ENCODE data around the gene SART1.

SART1 gene

GRCh38 chr11:65934014-65934413 lies 27.5 kb upstream of the SART1 start:
- peak; percentile 36 for DNase-seq (ENCODE audit: low read depth)
- H3K4me3 ChIP-seq (replicated peaks; ENCODE audit: low read depth, low read length) = no peak overlapping the region
- TF ChIP-seq, protein P1, sequence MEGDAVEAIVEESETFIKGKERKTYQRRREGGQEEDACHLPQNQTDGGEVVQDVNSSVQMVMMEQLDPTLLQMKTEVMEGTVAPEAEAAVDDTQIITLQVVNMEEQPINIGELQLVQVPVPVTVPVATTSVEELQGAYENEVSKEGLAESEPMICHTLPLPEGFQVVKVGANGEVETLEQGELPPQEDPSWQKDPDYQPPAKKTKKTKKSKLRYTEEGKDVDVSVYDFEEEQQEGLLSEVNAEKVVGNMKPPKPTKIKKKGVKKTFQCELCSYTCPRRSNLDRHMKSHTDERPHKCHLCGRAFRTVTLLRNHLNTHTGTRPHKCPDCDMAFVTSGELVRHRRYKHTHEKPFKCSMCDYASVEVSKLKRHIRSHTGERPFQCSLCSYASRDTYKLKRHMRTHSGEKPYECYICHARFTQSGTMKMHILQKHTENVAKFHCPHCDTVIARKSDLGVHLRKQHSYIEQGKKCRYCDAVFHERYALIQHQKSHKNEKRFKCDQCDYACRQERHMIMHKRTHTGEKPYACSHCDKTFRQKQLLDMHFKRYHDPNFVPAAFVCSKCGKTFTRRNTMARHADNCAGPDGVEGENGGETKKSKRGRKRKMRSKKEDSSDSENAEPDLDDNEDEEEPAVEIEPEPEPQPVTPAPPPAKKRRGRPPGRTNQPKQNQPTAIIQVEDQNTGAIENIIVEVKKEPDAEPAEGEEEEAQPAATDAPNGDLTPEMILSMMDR (IDR thresholded peaks at IDR 0.05; ENCODE audit: low read length, missing control alignments) = no peak

- no peak overlapping the region for H3K4me3 ChIP-seq (replicated peaks; ENCODE audit: low read depth, low read length)
- TF ChIP-seq, protein P1 (IDR thresholded peaks at IDR 0.05; ENCODE audit: low read length, missing control alignments) = no peak
- DNase-seq (ENCODE audit: low read depth) = no peak
Measured at GRCh38 chr11:65937766-65938165, 23.8 kb upstream of the SART1 start.

- H3K4me3 ChIP-seq (replicated peaks; ENCODE audit: low read depth, low read length) = no peak overlapping the region
- DNase-seq (ENCODE audit: low read depth) = no peak
- TF ChIP-seq, protein P1 (IDR thresholded peaks at IDR 0.05; ENCODE audit: low read length, missing control alignments) = no peak
Measured at GRCh38 chr11:65941720-65942310, 19.7 kb upstream of the SART1 start.

DNA sequence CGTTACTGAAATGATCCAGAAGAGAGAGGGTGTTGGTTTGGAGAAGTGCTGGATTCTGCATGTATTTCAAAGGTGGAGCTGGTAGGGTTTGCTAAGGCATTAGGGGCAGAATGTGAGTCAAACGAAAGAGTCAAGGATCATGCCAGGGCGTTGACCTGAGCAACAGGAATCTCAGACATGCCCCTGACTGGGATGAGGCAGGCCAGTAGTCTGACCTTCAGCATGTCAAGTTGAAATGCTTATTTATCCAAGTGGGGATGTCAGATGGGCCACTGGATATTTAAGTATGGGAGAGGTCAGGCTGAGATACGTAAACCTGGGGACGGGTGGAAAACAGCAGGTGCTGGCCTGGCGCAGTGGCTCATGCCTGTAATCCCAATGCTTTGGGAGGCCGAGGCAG lies 19.0 kb upstream of the SART1 start:
- H3K4me3 ChIP-seq (replicated peaks; ENCODE audit: low read depth, low read length) = no peak overlapping the region
- TF ChIP-seq, protein P1 (IDR thresholded peaks at IDR 0.05; ENCODE audit: low read length, missing control alignments) = no peak
- no peak for DNase-seq (ENCODE audit: low read depth)

- H3K4me3 ChIP-seq (replicated peaks; ENCODE audit: low read depth, low read length) = no peak overlapping the region
- no peak for DNase-seq (ENCODE audit: low read depth)
- TF ChIP-seq, protein P1 (IDR thresholded peaks at IDR 0.05; ENCODE audit: low read length, missing control alignments) = no peak
Measured at GRCh38 chr11:65944191-65944590, 17.3 kb upstream of the SART1 start.

- TF ChIP-seq, protein P1 (IDR thresholded peaks at IDR 0.05; ENCODE audit: low read length, missing control alignments) = no peak
- no peak overlapping the region for H3K4me3 ChIP-seq (replicated peaks; ENCODE audit: low read depth, low read length)
- DNase-seq (ENCODE audit: low read depth) = no peak
Measured at GRCh38 chr11:65944767-65945166, 16.8 kb upstream of the SART1 start.

DNA sequence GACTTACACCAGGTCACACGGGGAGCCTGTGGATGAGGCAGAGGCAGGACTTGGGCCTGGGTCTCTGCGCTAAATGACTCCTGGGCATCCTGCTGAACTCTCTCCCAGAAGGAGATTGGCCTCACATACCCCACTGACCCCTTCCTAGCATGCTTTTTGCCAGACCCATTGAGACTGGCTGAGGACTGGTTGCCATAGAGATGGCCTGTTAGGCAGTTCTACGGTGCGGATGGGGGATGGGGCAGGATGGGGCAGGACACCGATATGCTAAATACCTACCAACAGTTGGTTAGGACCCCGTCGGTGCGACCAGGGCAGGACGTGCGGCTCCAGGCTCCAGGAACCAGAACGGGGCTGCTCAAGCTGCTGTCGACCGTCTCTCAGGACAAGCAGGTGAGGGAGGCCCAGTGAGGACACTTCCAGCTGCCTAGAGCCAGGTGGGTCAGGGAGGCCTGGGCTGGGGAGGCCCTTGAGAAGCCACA lies 16.1 kb upstream of the SART1 start, which contains the start of gene TSGA10IP:
TSGA10IP (plus strand) TSS at position 51 of the 482 bp plus-strand sequence; CDS start at position 247, 196 bp downstream.
- TF ChIP-seq, protein P1 (IDR thresholded peaks at IDR 0.05; ENCODE audit: low read length, missing control alignments) = no peak
- no peak for DNase-seq (ENCODE audit: low read depth)
- H3K4me3 ChIP-seq (replicated peaks; ENCODE audit: low read depth, low read length) = no peak within 1 kb of the TSS
